T-helper 2 cell treated with Interferon-gamma antibody and Interleukin-4, amounts not matched to agents 100 ng/mL and 5 ng/mL, for 36 hours (primary cell): Measurements from ENCODE around the gene AREL1. TPM values are rescaled to one million over a fixed set of nuclear protein-coding genes. Genes with fewer than 3 reads are reported as not detected.

Source experiments
- intact Hi-C: fragments of 100-400 bp; cut with micrococcal nuclease; formaldehyde crosslinking; loops from one replicate; pipeline ENCODE4 v1.15.1; 2023
- total RNA-seq: library from RNA; stranded (reverse); gene quantifications from 2 replicates; pipeline ENCODE4 v1.2.3, GENCODE V29; 2022

The AREL1 gene
- total RNA-seq, 1 donor from 2014 or later: 47.9 TPM

GRCh38 chr14:74614508-74615495 is 98.1 kb downstream of the AREL1 start:
- intact Hi-C loops: loop anchor here (5.0 kb wide), 1 partner anchor 533 kb away; the partner anchor contains the start of genes ALDH6A1 and LIN52

GRCh38 chr14:74613211-74613914 is 99.5 kb downstream of the AREL1 start:
- intact Hi-C loops: loop anchor here (5.0 kb wide), 1 partner anchor 531 kb away; the partner anchor contains the start of genes ALDH6A1 and LIN52

GRCh38 chr14:74612350-74613021 is 100.4 kb downstream of the AREL1 start:
- intact Hi-C loops: loop anchor here (5.0 kb wide), 1 partner anchor 530 kb away; the partner anchor contains the start of genes ALDH6A1 and LIN52

DNA sequence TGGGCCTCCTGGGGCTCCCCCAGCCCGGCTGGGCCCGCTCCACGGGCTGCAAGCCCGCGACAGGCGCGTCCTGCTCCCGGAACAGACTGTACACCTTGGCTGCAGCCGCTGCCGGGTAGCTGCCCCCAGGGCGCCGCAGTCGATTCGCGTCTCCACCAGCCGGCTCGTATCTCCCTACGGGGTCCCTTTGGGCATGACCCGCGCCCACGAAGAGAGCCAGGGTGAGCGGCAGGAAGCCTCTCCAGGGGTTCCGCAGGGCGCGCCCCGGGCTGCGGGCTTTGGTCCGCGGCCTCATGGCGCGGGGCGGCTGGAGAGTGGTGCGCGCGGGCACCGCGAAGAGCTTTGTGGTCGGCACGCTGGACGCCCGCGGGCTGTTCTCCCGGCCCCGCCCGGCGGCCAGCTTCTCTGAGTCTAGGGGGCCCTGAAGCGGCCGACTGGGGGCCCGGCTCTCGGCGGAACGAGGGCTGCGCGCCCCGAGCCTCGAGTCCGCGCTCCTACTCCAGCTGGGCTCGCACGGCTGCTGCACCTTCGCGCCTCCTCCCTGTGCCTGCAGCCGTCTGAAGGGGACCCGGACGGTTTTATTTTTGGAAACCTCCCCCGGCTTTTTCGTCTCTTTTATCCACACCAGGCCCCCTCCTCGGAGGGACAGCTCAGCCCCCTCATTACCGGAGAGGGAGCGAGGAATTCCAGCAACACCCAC is 101.1 kb downstream of the AREL1 start, which contains the start of gene LTBP2:
Gene LTBP2, minus strand, starts transcription at position 588 of the 700 bp plus-strand sequence. Its CDS starts 293 bp downstream, at position 295.
- intact Hi-C loops: loop anchor here (5.0 kb wide), 1 partner anchor 529 kb away; the partner anchor contains the start of genes ALDH6A1 and LIN52

Other genes starting within 250 kb of the AREL1 start
- gene NPC2, start 219.8 kb downstream of the AREL1 start, total RNA-seq: 27.5 and 28.9 TPM in 2 replicates
- gene ISCA2, start 219.3 kb downstream of the AREL1 start, total RNA-seq: 22.9 and 26.9 TPM in 2 replicates
- gene LTBP2, start 100.8 kb downstream of the AREL1 start, total RNA-seq: 0.09 and 0.16 TPM in 2 replicates
- 59.4 and 62.4 TPM in 2 replicates for gene FCF1, start 64 bp upstream of the AREL1 start, total RNA-seq
- gene YLPM1, start 50.2 kb upstream of the AREL1 start, total RNA-seq: 80.4 and 80.8 TPM in 2 replicates
- not detected in 2 replicates for gene PROX2, start 163.1 kb upstream of the AREL1 start, total RNA-seq
- gene DLST, start 168.8 kb upstream of the AREL1 start, total RNA-seq: 93.7 and 94.6 TPM in 2 replicates
- gene RPS6KL1, start 210.2 kb upstream of the AREL1 start, total RNA-seq: 9.4 and 11.3 TPM in 2 replicates
- gene PGF, start 242.5 kb upstream of the AREL1 start, total RNA-seq: 0.14 and 0.20 TPM in 2 replicates